ENCODE results near the gene ERC2.

The ERC2 gene

GRCh38 chr3:55870594-55870993 lies 597.7 kb downstream of the ERC2 start:
- no peak for DNase-seq (ENCODE audit: low read depth)
- TF ChIP-seq, protein P1, sequence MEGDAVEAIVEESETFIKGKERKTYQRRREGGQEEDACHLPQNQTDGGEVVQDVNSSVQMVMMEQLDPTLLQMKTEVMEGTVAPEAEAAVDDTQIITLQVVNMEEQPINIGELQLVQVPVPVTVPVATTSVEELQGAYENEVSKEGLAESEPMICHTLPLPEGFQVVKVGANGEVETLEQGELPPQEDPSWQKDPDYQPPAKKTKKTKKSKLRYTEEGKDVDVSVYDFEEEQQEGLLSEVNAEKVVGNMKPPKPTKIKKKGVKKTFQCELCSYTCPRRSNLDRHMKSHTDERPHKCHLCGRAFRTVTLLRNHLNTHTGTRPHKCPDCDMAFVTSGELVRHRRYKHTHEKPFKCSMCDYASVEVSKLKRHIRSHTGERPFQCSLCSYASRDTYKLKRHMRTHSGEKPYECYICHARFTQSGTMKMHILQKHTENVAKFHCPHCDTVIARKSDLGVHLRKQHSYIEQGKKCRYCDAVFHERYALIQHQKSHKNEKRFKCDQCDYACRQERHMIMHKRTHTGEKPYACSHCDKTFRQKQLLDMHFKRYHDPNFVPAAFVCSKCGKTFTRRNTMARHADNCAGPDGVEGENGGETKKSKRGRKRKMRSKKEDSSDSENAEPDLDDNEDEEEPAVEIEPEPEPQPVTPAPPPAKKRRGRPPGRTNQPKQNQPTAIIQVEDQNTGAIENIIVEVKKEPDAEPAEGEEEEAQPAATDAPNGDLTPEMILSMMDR (IDR thresholded peaks at IDR 0.05; ENCODE audit: control insufficient read depth, extremely low read depth, insufficient read depth): no peak

DNA sequence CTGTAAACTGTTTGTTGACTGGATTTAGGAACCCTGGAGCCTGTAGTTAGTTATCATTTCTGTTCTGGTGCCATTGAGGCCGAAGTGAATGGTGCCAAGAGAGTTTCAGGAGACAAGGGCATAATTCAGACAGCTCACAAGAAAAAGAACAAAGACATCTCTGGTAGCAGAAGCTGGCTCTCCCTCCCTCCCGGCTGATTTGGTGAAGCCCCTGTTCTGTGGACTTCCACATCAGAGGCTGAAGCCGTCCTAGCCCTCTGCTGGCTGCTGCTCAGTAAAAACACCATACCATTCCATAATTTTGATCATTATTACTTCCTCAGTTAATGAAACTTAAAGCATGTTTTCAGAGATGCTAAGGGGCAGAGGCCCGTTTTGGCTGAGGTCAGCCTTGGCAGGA lies 599.9 kb downstream of the ERC2 start:
- TF ChIP-seq, protein P1 (IDR thresholded peaks at IDR 0.05; ENCODE audit: control insufficient read depth, extremely low read depth, insufficient read depth): peak; percentile 14; the same call in 1 of the 2 replicates
- DNase-seq (ENCODE audit: low read depth): no peak
- no peak overlapping the region for H3K4me3 ChIP-seq (ENCODE audit: low read depth, low read length)

More at GRCh38 chr3:55870594-55870993, 597.7 kb downstream of the ERC2 start:
- no peak overlapping the region for H3K4me3 ChIP-seq (ENCODE audit: low read depth, low read length)

GRCh38 chr3:55863028-55863427 lies 605.2 kb downstream of the ERC2 start:
- no peak overlapping the region for H3K4me3 ChIP-seq (ENCODE audit: low read depth, low read length)
- TF ChIP-seq, protein P1 (IDR thresholded peaks at IDR 0.05; ENCODE audit: control insufficient read depth, extremely low read depth, insufficient read depth): no peak
- DNase-seq (ENCODE audit: low read depth): no peak

DNA sequence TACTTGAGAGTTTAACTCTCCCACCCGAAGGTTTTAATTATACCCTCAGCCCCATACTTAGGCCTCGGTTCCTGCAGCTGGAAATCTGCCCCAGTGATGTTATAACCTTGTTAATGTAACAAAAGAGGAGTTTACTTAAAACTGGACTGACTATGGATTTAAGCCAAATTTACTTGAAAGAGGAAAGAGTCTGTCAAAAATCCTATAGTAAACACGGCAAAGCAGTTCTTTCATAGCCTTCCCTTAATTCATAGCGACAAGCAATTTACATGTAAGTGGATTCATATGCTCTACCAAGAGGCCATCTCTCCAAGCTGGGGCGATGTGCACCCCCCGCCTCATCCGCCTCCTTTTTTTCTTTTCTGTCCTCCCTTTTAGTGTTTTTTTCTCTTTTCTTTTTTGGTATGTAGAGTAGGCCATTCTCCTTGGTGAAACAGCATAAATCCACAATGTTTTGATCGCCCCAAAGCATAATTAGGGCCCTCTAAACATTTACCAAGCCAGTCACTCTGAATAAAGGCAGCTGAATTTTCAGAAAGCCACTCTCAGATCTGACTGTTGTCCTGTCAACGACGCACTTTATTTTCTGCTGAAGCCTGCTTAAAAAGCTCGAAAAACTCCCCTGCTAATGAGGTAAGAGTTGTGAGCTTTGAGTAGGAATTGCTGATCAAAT lies 608.1 kb downstream of the ERC2 start:
- TF ChIP-seq, protein P1 (IDR thresholded peaks at IDR 0.05; ENCODE audit: control insufficient read depth, extremely low read depth, insufficient read depth): no peak
- no peak overlapping the region for H3K4me3 ChIP-seq (ENCODE audit: low read depth, low read length)
- DNase-seq (ENCODE audit: low read depth): peak; percentile 6

GRCh38 chr3:55859305-55859704 lies 609.0 kb downstream of the ERC2 start:
- DNase-seq (ENCODE audit: low read depth): no peak
- TF ChIP-seq, protein P1 (IDR thresholded peaks at IDR 0.05; ENCODE audit: control insufficient read depth, extremely low read depth, insufficient read depth): no peak
- H3K4me3 ChIP-seq (ENCODE audit: low read depth, low read length): no peak overlapping the region

- no peak for DNase-seq (ENCODE audit: low read depth)
- H3K4me3 ChIP-seq (ENCODE audit: low read depth, low read length): no peak overlapping the region
- TF ChIP-seq, protein P1 (IDR thresholded peaks at IDR 0.05; ENCODE audit: control insufficient read depth, extremely low read depth, insufficient read depth): no peak
These were observed 609.5 kb downstream of the ERC2 start for GRCh38 chr3:55858727-55859126.

- TF ChIP-seq, protein P1 (IDR thresholded peaks at IDR 0.05; ENCODE audit: control insufficient read depth, extremely low read depth, insufficient read depth): no peak
- DNase-seq (ENCODE audit: low read depth): no peak
- no peak overlapping the region for H3K4me3 ChIP-seq (ENCODE audit: low read depth, low read length)
These were observed 610.0 kb downstream of the ERC2 start for GRCh38 chr3:55858302-55858701.

All from LNCaP clone FGC (cell line).